Left colon (tissue), 2 donors: ENCODE data around the gene RIPPLY2. TPM values are rescaled to one million over a fixed set of nuclear protein-coding genes. Genes with fewer than 3 reads are reported as not detected.

Experiments used
- ATAC-seq: fragments of 200-7000 bp; cut with Tn5 transposase; one replicate; pipeline ENCODE4 v1.9.1; 2020; ENCODE audit warnings: mild to moderate bottlenecking, moderate library complexity
- DNase-seq, 2 donors: peaks; one replicate each; pipeline ENCODE4 v3.0.0-alpha.2; 2020
- intact Hi-C, 2 donors: fragments of 100-400 bp; cut with DNase I in 1 of 2; cut with micrococcal nuclease in 1 of 2; formaldehyde crosslinking; loops; one replicate each; pipeline versions ENCODE4 v1.11.2 to v1.14.0; 2022; cut with DNase I, micrococcal nuclease
- total RNA-seq, 2 donors: library from RNA; stranded (reverse); fragmentation: NEBNext Ultra II Directional; extraction: Animal tissue kit (Norgen Biotek cat#: 25700); gene quantifications; one replicate each; pipeline ENCODE4 v1.2.1, GENCODE V29; 2021
- donor health status: DM: no; HTN: no; CAD: no.
- donor health status: DM: yes; HTN: yes; CAD: no.

RIPPLY2 gene
- total RNA-seq, 2 donors from 2014 or later = 0.22 TPM; not detected in 1

DNA sequence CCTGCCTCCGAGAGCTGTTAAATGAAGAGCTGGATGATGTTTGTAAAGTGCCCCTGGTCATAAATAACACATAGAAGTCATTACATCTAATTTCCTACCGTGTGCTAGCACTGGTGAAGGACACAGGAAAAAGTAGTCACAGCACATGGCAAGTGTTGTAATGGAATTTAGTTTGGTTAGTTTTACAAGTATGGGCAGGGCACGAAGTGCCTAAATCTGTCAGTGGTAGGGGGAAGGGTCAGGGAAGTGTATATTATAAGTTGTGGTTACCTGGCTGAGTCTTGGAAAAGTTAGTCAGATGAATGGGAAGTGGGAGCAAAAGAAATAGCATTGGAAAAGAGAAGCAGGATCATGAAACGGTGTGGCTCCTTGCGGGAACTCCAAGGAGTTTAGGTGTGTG lies 1.6 kb downstream of the RIPPLY2 start:
- intact Hi-C loops = no loop called here
- no peak for DNase-seq
- ATAC-seq = no peak

DNA sequence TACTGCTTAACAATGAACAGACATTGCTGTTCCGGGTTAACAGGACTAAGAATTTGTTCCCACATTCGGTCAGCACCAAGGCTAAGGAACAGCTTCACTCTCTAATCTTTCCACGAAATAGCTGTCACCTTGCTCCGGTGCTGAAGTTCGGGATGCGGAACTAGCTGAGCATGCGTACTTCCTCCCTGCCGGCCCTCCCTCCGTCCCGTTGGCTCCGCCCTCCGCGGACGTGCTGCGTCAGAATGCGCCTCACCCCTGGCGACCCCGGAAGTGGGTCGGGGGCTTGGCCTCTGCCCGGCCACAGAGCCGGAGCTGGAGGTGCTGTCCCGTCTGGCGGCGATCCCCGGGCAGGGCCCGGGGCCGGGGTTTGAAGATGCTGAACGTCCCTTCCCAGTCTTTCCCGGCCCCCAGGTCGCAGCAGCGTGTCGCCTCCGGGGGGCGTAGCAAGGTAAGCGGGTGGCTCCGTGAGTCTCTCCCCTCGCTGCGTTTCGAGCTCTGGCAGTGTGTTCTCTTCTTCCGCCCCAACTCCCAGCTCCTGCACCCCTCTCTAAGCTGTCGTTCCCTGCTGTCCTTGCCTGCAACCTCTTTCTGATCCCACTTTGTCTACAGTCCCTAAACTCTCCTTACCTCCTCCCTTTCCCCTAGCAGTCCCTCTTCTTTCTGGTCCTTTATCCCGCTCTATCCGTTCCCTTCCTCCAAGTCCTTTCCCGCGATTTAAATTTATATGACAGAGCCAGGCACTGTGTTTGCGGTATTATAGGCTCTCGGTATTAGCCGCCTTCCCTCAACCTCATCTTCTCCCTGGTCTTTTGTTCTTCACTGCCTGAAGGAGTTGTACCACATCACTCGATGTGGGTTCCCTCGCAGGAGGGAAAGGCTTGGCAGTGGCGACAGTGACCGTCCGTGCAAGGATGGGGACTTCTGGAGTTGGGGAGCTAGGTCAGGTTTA lies 6.5 kb downstream of the RIPPLY2 start, which contains the start of gene CYB5R4:
TSS of gene CYB5R4 (plus strand) at position 280 of the 949 bp plus-strand sequence. CDS start at position 374, 94 bp downstream.
- peak; percentile 96 to 97 for DNase-seq
- ATAC-seq = peak; percentile 100
- intact Hi-C loops = no loop called here

DNA sequence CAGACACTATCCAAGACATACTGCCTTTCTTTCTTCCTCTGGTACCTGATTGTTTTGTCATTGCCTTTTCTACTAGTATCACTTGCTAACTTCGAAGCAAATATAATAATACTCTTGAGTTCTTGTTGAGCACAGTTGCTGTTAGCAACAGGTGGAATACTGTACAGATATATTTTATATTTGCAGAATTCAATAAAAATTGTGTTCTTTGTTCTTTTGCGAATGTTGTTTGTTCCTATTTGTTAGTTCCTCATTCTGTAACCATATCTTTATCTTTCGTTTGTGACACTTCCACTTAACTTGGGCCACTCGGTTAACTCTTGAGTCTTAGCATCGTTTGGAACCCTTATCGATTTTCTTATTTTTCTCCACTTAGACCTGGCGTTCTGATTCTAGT lies 7.2 kb downstream of the RIPPLY2 start:
- ATAC-seq = no peak
- DNase-seq = no peak
- intact Hi-C loops = no loop called here

DNA sequence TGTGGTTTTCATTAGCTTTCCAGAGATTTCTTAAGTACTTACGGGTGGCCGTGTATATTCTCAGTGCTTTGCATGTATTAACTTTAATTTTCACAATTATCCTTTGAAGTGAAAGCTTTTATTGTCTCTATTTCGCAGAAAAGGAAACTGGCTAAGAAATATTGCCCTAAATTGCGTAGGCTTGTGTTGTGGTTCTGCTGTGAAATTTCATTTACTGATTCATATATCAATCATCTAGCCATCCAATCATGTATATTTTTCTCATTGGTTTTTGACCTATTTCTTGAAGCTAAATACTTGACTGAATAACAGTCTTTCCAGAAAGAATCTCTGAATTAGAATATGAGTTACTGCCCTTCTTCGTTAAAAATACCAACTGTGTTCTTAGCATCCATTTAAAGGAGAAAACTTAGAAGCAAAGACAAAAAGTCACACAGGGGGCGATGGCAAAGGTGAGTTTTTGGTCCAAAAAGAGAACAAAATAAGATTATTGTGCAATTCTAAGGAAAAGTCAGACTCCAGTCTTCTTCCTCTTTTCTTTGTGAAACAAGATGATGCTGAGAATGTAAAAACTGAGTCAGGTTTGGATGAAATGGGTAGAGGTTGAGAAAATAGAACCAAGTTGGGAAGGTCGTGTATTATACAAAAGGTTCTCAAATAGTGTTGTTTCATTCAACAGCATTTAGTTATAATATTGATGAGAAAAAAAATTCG lies 7.8 kb downstream of the RIPPLY2 start:
- intact Hi-C loops = no loop called here
- DNase-seq (no peak), ATAC-seq (no peak)

DNA sequence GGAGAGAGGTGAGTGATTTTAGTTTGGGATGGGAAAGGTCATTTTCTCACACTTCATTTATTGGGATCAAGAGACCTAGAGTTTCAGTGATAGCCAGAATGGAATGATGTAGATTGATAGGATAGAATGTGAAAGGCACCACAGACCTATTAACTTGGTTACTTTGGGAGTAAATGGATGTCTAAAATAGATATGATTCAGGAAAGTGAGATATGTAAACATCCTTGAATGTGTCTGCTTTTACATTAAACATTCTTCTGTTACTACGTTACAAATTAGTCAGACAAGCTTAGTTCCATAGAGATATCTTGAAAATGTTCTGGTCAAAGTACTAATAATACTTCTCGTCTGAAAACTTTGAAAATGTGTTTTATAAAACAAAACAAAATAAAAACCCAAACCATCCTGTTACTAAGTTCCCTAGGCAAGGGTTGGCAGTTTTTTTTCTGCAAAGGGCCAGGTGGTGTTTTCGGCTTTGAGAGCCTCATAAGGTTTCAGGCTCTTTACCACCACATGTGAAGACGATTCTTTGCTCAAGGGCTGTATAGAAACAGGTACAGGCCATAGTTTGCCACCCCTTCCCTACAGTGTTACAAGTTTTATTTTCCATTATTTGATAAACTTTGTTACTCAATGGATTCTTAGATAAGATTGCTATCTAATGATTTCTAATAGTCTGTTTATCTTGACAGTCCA lies 9.8 kb downstream of the RIPPLY2 start:
- DNase-seq = no peak
- intact Hi-C loops = no loop called here
- ATAC-seq = no peak

DNA sequence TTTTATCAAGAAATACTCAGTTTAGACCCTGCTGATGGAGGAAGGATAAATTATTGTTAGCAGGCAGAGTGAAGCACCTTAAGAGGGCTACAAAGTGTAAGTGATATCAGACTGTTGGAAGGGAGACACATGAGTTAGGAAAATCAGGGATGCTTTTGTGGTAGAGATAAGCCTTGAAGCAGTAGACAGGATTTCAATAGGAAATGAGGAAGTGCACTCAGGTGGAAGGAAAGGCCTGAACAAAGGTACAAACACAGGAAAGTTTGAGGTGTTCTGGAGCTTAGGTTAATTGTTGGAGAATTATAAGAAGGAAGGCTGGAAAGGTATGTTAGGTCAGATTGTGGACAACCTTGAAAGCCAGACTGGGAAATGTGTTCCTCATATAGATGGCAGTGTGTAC lies 13.9 kb downstream of the RIPPLY2 start:
- DNase-seq (no peak), ATAC-seq (no peak)
- intact Hi-C loops = no loop called here

DNA sequence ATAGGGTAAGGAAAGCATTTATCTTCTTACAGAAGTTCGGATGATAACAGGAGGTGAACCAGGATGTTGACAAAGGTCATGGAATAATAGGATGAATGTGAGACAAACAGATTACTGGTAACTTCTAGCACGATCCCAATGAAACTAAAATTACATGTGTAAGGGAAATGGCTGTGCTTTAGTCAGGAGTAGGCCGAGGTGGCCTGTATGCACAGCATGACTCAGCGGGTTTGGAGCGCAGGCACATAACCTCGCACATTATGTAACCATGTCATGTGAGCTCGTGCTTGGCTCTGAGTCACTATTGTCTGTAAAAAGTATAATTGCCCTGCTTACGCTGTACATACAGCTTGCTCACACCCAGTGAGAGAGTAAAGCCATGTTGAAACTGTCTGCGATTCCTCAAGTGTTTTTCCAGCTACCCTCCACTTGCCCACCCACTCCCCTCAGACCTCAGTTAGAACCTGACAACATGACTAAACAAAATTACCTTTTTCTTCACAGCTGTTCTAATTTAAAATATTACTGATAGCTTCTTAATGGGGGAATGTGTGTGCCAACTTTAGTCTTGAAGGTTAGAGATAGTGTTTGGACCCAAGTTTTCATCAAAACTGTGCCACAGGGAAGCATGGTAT lies 14.5 kb downstream of the RIPPLY2 start:
- ATAC-seq = peak; percentile 73

DNA sequence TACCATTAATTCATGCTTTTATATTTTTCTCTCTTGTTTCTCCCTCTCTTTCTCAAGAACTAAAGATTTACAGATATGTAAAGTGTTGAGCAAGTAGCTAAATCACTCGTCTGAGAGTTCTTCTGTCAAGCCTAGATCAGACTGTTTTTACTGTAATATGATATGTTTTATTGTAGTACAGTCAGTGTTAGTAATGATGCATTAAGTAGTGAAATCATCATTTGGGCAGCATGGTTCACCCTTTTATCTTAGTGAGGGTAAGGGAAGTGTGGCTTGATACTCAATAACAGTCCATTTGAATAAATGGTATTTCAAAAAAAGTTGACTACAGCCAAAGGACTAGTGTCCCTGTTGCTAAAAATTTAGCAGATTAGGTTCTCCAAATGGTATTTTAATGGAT lies 15.5 kb downstream of the RIPPLY2 start:
- ATAC-seq = no peak
- DNase-seq = no peak
- intact Hi-C loops = no loop called here

More for the DNA sequence above, 14.5 kb downstream of the RIPPLY2 start:
- intact Hi-C loops = no loop called here
- DNase-seq = peak; percentile 28 to 41

DNA sequence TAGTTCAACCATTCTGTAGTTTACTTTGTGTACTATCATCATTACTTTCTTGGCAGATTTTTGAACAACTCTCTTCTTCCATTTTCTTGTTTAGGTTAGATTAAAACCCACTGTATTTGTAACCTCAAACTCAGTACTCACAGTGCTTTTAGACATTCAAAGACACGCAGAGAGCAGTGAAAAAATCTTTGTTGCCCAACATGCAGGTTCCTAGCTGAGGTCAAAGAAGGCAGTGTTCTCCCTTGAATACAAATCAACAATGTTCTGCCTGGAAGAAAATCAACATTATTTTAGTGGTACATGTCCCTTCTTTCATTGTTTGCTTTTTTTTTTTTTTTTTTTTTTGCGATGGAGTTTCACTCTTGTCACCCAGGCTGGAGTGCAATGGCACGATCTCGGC lies 17.5 kb downstream of the RIPPLY2 start:
- DNase-seq (no peak), ATAC-seq (no peak)
- intact Hi-C loops = no loop called here

DNA sequence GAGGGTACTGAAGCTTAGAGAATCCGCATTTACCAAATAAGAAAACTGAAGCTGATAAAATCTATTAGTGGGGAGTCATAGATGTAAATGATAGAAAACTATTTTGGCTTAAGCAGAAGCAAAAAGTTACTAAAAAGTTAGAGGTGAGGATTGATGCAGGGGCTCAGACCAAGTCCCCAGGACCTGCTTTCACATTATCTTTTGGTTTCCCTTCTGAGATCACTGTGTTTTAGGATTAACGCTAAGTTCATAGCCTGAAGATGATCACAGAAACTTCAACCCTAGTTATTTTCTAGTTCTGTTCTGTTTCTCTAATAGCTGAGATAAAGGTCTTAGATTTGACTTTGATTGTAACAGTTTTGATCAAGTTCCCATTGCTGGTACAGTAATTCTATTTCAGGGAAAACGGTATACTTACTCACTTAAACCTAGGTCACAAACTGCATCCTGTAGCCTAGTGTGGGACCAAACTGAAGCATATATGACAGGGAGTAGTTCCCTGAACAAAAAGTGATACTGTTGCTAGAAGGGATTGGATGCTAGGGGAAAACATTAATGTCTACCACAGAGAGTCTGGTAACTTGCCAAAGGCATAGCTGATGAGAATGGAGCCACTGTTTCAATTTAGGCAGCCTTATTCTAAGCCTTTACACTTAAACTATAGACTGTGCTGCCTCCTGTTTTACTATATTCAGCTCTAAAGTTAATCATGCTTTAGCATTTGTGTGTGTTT lies 19.4 kb downstream of the RIPPLY2 start:
- no peak for DNase-seq
- ATAC-seq = no peak
- intact Hi-C loops = no loop called here

DNA sequence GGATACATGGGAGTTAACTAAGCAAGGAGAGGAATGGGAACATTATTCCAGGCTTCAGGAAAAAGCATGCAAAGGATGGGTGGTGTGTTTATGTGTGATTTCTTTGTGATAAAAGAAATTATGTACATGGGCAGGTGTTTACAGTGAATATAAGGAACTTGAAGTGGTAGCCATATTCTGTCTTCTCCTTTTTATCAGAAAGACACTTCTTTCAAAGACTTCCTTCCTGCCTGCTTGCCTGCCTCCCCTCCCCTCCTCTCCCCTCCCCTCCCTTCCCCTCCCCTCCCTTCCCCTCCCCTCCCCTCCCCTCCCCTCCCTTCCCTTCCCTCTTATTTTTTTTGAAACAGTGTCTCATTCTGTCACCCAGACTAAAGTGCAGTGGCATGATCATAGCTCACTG lies 20.7 kb downstream of the RIPPLY2 start:
- intact Hi-C loops = no loop called here
- DNase-seq = no peak
- no peak for ATAC-seq

DNA sequence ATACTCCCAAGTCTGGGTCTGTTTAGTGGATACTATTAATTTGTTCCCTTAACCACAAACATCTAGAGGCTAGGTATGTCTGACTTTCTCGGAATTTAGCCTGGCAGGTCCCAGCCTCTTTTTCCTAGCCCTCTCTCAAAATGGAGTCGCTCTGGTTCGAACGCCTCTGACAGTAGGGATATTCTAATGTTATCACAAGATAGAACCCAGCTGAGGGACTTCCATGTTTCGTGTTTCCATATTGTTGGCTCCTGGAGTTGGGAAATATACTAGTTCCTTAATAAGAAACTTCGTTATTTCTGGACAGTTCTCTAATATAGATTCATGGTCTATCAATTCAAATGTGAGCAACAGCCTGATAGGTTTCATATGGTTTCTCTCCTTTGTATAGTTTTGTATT lies 22.7 kb downstream of the RIPPLY2 start:
- intact Hi-C loops = no loop called here
- no peak for DNase-seq
- no peak for ATAC-seq

DNA sequence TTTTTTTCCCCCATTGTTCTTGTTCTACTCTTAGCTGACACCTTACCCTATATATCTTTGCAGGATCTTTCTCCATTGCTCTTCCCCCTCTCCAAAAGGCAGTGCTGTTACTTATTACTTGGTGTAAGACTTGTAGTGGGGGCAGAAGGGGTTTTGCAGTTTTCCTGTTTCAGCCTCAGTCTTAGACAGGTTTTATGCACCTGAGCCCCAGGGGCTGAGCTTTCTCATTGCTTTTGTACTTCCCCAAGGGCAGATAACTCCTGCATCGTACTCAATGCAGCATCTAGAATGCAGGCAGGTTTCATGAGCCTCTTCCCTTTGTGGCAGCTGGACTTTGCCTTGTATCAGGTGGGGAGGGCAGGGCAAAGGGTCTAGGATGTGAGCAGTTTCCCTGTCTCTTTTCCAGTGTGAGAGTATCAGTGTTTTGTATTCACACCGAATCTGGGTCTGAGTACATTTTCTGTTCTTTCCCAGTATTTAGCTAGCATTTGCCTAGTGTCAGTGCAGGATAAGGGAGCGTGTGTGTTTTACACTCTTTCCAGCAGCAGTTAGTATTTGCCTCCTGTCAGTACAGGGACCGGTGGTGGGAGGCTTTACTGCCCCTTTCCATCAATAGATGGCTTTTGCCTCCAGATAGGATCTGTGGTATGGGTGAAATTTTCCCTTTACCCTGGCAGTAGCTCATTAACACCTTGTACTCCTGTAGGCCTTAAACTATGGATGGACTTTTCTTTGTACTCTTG lies 25.9 kb downstream of the RIPPLY2 start:
- intact Hi-C loops = no loop called here
- ATAC-seq (peak; percentile 73), DNase-seq (no peak)

DNA sequence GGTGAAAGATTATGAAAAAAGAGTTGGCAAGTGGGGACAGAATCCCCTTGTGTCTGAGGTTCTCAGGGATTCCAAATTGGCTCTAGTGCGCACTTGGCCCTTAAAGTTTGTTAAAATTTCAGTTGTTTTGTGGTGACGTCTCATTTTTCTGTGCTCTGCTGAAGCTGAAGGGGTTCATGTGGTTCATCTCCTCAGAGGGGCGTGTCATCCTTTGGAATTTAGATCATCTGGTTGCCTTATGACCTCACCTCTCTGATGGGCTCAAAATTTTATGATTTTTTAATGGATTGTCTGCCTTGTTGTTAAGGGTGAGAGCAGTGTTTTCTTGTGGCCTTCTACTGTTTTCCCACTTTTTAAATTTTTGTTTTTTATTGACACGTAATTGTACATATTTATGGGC lies 26.6 kb downstream of the RIPPLY2 start:
- ATAC-seq (no peak), DNase-seq (no peak)
- intact Hi-C loops = loop anchor here in 1 of 2 donors (5.0 kb wide), 1 partner anchor 343 kb away; no protein-coding TSS in a partner anchor

DNA sequence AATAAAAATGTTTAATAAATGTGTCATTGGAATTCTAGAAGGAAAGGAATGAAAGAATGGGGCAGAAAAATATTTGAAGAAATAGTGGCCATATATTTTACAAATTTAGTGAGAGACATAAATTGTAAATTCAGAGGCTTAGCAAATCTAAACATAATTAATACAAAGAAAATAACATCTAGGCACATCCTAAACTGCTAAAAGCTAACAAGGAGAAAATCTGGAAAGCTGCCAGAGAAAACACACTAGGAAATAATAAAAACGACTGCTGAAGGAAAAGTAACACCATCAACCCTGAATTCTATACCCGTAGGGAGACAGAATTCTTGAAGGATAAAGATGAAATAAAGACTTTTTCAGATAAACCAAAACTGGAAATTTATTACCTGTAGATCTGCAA lies 30.1 kb downstream of the RIPPLY2 start:
- DNase-seq (no peak), ATAC-seq (no peak)
- intact Hi-C loops = loop anchor here in 1 of 2 donors (5.0 kb wide), 1 partner anchor 339 kb away; no protein-coding TSS in a partner anchor

DNA sequence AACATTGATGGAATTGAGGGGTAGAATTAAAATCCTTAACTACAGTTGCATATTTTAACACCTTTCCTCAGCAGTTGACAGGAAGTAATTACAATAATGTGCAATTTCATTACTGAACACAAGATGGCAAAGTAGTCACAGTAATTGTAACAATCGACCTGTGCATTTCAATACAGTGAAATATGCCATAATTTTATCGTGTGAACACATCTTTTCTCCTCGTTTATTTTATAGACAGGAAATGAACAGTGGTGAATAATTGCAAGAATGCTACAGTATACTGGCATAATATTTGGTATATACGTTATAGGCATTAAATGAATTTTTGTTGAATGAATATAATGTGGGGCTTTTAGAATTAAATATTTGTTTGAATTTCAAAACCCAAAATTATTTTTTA lies 31.4 kb downstream of the RIPPLY2 start:
- peak; percentile 87 for ATAC-seq
- no peak for DNase-seq
- intact Hi-C loops = loop anchor here in 1 of 2 donors (5.0 kb wide), 1 partner anchor 338 kb away; no protein-coding TSS in a partner anchor

DNA sequence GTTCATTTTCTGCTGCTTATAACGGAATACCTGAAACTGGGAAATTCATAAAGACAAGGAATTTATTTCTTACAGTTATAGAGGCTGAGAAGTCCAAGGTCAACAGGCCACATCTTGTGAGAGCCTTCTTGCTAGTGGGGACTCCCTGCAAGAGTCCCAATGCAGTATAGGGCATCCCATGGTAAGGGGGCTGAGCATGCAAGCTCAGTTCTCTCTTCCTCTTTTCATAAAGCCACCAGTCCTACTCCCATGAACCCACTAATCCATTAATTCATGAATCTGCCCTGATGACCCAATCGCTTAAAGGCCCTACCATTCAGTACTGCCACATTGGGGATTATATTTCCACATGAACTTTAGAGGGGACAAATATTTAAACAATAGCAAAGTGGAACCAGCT lies 32.8 kb downstream of the RIPPLY2 start:
- intact Hi-C loops = no loop called here
- DNase-seq = no peak
- ATAC-seq = no peak
